Lung (tissue), 12 donors: ENCODE data around the gene SLC13A2. TPM values are rescaled to one million over a fixed set of nuclear protein-coding genes. Genes with fewer than 3 reads are reported as not detected.

ENCODE experiments used
- ATAC-seq: fragments of 200-7000 bp; cut with Tn5 transposase; one replicate; pipeline ENCODE4 v1.9.1; 2020; ENCODE audit warnings: moderate number of reproducible peaks; ENCODE audit not compliant: insufficient read depth, low FRiP score
- DNase-seq, 3 donors: peaks; one replicate each; pipeline ENCODE4 v3.0.0-alpha.2; 2013 to 2017
- H3K27ac ChIP-seq, 2 donors: one replicate each; pipeline ENCODE4 v1.5.1; 2013; ENCODE audit warnings: mild to moderate bottlenecking in 2 of 2, moderate library complexity in 2 of 2, control low read depth in 1 of 2, inconsistent platforms in 1 of 2, low read depth in 1 of 2, low read length in 1 of 2
- H3K27me3 ChIP-seq, 3 donors: one replicate each; pipeline ENCODE4 v1.5.1; 2013; ENCODE audit warnings: low read length in 2 of 3; ENCODE audit not compliant: control insufficient read depth in 3 of 3, insufficient read depth in 3 of 3
- H3K36me3 ChIP-seq, 4 donors: one replicate each; pipeline ENCODE4 v1.5.1; 2013; ENCODE audit warnings: low read length in 4 of 4, mild to moderate bottlenecking in 1 of 4, moderate library complexity in 1 of 4; ENCODE audit not compliant: control insufficient read depth in 4 of 4, insufficient read depth in 4 of 4
- H3K4me1 ChIP-seq, 5 donors: one replicate each; pipeline ENCODE4 v1.5.1; 2013; ENCODE audit warnings: low read length in 5 of 5, mild to moderate bottlenecking in 2 of 5, moderate library complexity in 1 of 5; ENCODE audit not compliant: control insufficient read depth in 5 of 5, insufficient read depth in 5 of 5
- H3K4me3 ChIP-seq: one replicate; pipeline ENCODE4 v1.5.1; 2013; ENCODE audit warnings: mild to moderate bottlenecking, control low read depth, moderate library complexity
- H3K9ac ChIP-seq, 2 donors: one replicate each; pipeline ENCODE4 v1.5.1; 2013; ENCODE audit warnings: low read length in 2 of 2, control low read depth in 1 of 2; ENCODE audit not compliant: insufficient read depth in 1 of 2
- H3K9me3 ChIP-seq, 4 donors: one replicate each; pipeline ENCODE4 v1.5.1; 2013; ENCODE audit warnings: low read length in 3 of 4, mild to moderate bottlenecking in 1 of 4, moderate library complexity in 1 of 4; ENCODE audit not compliant: control insufficient read depth in 4 of 4, insufficient read depth in 3 of 4
- CTCF ChIP-seq: IDR thresholded peaks from 2 replicates; pipeline ENCODE4 v1.5.1; 2012; ENCODE audit warnings: mild to moderate bottlenecking; ENCODE audit errors: control extremely low read depth, extremely low read depth
- WGBS, 2 donors: extraction: QIAGEN DNeasy Blood & Tissue Kit; methylation state at CpG; one replicate each; pipeline ENCODE4 v1.1.7; 2013; 5-methylcytosine and 5-hydroxymethylcytosine counted together
- polyA plus RNA-seq, 2 donors: library from polyadenylated mRNA; stranded (reverse); fragments of 200-250 nt; gene quantifications; one replicate each; pipeline ENCODE4 v1.2.1, GENCODE V29; 2013
- total RNA-seq, 2 donors: library from RNA; depleted of rRNA in 1 of 2; stranded (reverse); fragments of >200 nt in 1 of 2; gene quantifications; one replicate each; pipeline ENCODE4 v1.2.1, GENCODE V29; 2014 to 2021
- donor health status: control.
- donor health status: control.
- donor health status: Bipolar disorder and iron deficiency.
- donor health status: healthy.
- donor health status: DM: yes; HTN: yes; CAD: no.

The SLC13A2 gene
- total and polyA plus RNA-seq, 4 donors = 0.02 to 0.15 (median 0.06) TPM; not detected in 1

GRCh38 chr17:28544402-28545140 lies 71.1 kb downstream of the SLC13A2 start:
- H3K36me3 ChIP-seq = peaks cover 0 to 4% (median 0%) of the 10 kb centered on the region in 4 donors
- H3K27ac ChIP-seq = no peak overlapping the region
- no peaks in the 10 kb centered on the region for H3K4me1 ChIP-seq
- ATAC-seq = no peak
- DNase-seq = no peak
- no peaks in the 10 kb centered on the region for H3K27me3 ChIP-seq
- no peaks in the 10 kb centered on the region for H3K9me3 ChIP-seq
- no peak overlapping the region for H3K4me3 ChIP-seq
- no peak overlapping the region for H3K9ac ChIP-seq
- WGBS, 2 donors = 87 to 92% methylated on average over 4 of the region's 4 CpGs
- no peak for TF ChIP-seq CTCF

- Histone ChIP-seq H3K27me3 (no peaks in the 10 kb centered on the region), H3K4me1 (no peaks in the 10 kb centered on the region), H3K4me3 (no peak overlapping the region), H3K36me3 (peaks cover 0 to 4% (median 0%) of the 10 kb centered on the region in 4 donors), H3K27ac (no peak overlapping the region), H3K9me3 (no peaks in the 10 kb centered on the region), H3K9ac (no peak overlapping the region)
- WGBS, 2 donors = 80 to 91% methylated on average over 2 of the region's 2 CpGs
- DNase-seq (no peak), ATAC-seq (no peak)
- no peak for TF ChIP-seq CTCF
Measured at GRCh38 chr17:28545141-28545503, 71.7 kb downstream of the SLC13A2 start.

DNA sequence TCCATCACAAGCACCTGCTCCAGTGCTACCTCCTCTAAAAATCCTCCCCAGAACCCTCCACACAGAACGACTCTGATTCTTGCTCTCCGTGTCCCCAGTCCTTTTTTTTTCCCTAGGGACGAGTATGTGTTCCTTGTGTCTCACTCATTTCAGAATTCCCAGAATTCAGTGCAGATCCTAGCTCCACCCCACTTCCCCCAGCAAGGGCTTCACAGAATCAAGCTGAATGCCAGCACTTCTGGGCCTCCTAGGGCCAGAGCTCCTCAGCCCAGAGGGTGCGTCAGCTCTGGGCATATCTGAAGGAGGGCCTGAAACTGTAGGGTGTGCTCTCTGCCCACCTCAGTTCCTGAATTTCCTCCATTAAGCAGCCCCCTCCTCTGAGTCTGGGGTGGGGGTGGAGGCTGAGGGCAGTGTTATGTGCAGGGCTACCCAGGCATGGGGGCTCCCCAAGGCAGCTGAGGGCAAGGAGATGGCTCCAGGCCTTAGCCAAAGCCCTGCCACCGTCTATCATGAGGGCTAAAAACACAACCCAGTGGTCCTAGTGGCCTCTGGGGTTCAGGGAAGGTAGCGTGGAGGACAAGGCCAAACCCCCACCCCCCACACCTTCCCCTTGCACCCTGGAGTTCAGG lies 72.5 kb downstream of the SLC13A2 start:
- no peaks in the 10 kb centered on the region for H3K27me3 ChIP-seq
- H3K4me3 ChIP-seq = no peak overlapping the region
- no peak overlapping the region for H3K9ac ChIP-seq
- peaks cover 0 to 3% (median 0%) of the 10 kb centered on the region in 5 donors for H3K4me1 ChIP-seq
- H3K27ac ChIP-seq = no peak overlapping the region
- H3K9me3 ChIP-seq = no peaks in the 10 kb centered on the region
- 70 to 87% methylated on average over 6 of the region's 6 CpGs for WGBS, 2 donors
- DNase-seq = no peak
- TF ChIP-seq CTCF = no peak
- no peak for ATAC-seq
- H3K36me3 ChIP-seq = peaks cover 0 to 4% (median 0%) of the 10 kb centered on the region in 4 donors
